GM23248 (cell line): ENCODE measurements around the gene PRUNE2.

ENCODE experiments used
- EZH2 ChIP-seq: fragments of 200-600 bp; sonication (generic); IDR thresholded peaks from 2 replicates; pipeline ENCODE4 v1.6.1; 2018; ENCODE audit warnings: antibody characterized with exemption, mild to moderate bottlenecking; ENCODE audit not compliant: insufficient read depth, poor library complexity, severe bottlenecking
- EZH2phosphoT487 ChIP-seq: fragments of 200-600 bp; sonication (generic); IDR thresholded peaks from 2 replicates; pipeline ENCODE4 v1.6.1; 2018; ENCODE audit warnings: antibody characterized with exemption, moderate library complexity, mild to moderate bottlenecking, low read depth; ENCODE audit not compliant: insufficient read depth

- TF ChIP-seq EZH2phosphoT487 (no peak), EZH2 (no peak)
Measured at GRCh38 chr9:76608575-76609273, 297.2 kb downstream of the PRUNE2 start.
